Skeletal muscle satellite cell (primary cell): ENCODE results near the gene DOCK3.

Experiments
- H3K27me3 ChIP-seq: 2 replicates; pipeline ENCODE4 v1.7.0; 2013; ENCODE audit warnings: low read length; ENCODE audit not compliant: control insufficient read depth, insufficient read depth
- H3K36me3 ChIP-seq: 2 replicates; pipeline ENCODE4 v1.7.0; 2013; ENCODE audit warnings: mild to moderate bottlenecking, control low read depth, low read length; ENCODE audit not compliant: insufficient read depth
- H3K4me1 ChIP-seq: 2 replicates; pipeline ENCODE4 v1.7.0; 2013; ENCODE audit warnings: low read length; ENCODE audit not compliant: control insufficient read depth, insufficient read depth
- H3K4me2 ChIP-seq: 2 replicates; pipeline ENCODE4 v1.7.0; 2013; ENCODE audit warnings: mild to moderate bottlenecking, low read length
- H3K4me3 ChIP-seq: 2 replicates; pipeline ENCODE4 v1.7.0; 2013; ENCODE audit warnings: low read length
- H3K9ac ChIP-seq: 2 replicates; pipeline ENCODE4 v1.7.0; 2013; ENCODE audit warnings: mild to moderate bottlenecking, low read depth, low read length, moderate library complexity
- H3K9me3 ChIP-seq: replicated peaks from 2 replicates; pipeline ENCODE4 v1.7.0; 2013; ENCODE audit warnings: mild to moderate bottlenecking, control low read depth, low read length

Gene DOCK3

DNA sequence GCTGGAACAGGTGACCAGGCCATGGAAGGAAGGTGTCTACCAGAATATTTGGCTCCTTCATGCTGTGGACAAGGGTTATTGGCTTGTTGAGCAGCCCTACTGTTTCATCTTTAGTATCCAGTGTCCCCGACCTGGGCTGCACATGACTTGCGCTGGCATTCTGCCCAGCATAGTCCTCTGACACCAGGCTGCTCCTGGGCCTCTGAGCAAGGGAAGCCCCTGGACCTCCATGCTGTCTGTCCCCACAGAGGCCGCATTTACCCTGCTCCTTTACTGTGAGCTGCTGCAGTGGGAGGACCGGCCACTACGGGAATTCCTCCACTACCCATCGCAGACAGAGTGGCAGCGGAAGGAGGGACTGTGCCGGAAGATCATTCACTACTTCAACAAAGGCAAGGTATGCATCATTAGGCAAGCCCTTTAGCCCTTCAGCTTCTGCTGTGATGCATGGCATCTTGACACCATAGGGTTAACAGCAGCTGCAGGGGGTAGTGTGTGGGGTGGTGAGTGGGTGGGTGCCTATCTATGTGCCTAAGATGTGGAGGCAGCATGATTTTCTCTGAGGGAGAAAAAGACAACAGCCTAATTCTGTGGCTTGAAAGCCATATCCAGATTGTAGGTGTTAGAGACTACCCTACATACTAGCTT, 666.4 kb downstream of the DOCK3 start:
- Histone ChIP-seq H3K4me3 (peak overlapping the region; percentile 2), H3K9me3 (no peaks in the 10 kb centered on the region), H3K36me3 (no peaks in the 10 kb centered on the region), H3K4me1 (peaks cover 44% of the 10 kb centered on the region), H3K9ac (peak overlapping the region; percentile 67), H3K27me3 (no peaks in the 10 kb centered on the region), H3K4me2 (peak overlapping the region; percentile 73)

DNA sequence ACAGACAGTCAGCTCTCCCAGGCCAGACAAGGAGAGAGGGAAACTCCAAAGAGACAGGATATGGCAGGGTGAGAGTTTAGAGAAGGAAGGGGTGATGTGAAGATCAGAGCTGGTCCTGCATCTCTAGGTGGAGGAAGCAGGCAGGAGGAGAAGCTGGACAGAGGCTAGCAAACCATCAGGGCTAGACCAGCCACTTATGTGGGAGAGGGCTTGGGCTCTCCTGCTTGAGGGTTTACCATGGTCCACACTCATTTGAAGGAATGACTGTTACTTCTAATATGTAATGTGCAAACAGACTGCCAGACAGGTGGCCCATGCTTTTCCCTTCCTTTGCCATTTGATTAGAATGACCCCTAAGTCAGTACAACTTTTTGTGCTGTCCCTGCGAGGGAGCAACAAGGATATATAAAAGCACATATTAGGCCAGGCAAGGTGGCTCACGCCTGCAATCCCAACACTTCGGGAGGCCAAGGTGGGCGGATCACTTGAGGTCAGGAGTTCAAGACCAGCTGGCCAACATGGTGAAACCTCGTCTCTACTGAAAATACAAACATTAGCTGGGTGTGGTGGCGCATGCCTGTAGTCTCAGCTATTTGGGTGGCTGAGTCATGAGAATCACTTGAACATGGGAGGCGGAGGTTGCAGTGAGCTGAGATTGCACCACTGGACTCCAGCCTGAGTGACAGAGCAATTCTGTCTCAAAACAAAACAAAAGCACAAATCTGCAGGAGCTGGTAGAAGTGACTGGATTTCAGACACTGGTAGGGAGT, 669.4 kb downstream of the DOCK3 start:
- Histone ChIP-seq H3K9me3 (no peaks in the 10 kb centered on the region), H3K4me3 (no peak overlapping the region), H3K36me3 (no peaks in the 10 kb centered on the region), H3K4me1 (peaks cover 42% of the 10 kb centered on the region), H3K4me2 (peak overlapping the region; percentile 43), H3K27me3 (no peaks in the 10 kb centered on the region), H3K9ac (no peak overlapping the region)

DNA sequence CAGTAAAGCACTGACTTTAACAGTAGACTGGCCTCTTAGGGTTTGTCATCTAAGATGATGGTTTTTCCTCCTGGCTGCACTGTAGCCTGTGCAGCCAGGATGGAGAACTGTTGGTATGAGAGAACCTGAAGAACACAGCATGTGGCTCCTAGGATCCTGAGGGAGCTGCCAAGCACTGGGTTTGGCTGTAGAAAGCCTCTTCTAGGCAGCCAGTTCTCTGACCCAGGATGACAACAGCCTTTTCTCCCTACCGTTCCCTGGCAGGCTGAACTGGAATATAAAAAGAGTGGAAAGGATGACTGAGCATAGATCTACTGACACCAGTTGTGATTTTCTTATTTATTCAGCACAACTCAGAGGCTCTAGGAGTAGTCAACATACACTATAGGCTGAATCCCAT, 676.0 kb downstream of the DOCK3 start:
- no peaks in the 10 kb centered on the region for H3K27me3 ChIP-seq
- no peaks in the 10 kb centered on the region for H3K36me3 ChIP-seq
- H3K4me3 ChIP-seq = no peak overlapping the region
- H3K4me2 ChIP-seq = no peak overlapping the region
- H3K9ac ChIP-seq = no peak overlapping the region
- H3K4me1 ChIP-seq = peaks cover 5% of the 10 kb centered on the region
- H3K9me3 ChIP-seq = no peaks in the 10 kb centered on the region

DNA sequence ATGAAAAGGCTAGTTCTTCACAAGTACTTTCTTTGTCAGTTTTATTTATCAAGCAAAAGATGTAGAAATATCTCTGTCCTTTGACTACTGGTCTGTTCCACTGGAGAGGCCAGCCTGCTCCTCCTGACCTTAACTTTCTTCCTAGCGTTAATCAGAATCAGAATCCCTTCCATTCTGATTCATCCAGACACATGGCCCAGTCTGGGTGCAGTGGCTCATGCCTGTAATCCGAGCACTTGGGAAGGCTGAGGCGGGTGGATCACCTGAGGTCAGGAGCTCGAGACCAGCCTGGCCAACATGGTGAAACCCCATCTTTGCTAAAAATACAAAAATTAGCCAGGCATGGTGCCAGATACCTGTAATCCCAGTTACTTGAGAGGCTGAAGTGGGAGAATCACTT, 678.4 kb downstream of the DOCK3 start:
- H3K36me3 ChIP-seq = no peaks in the 10 kb centered on the region
- H3K27me3 ChIP-seq = no peaks in the 10 kb centered on the region
- H3K9me3 ChIP-seq = no peaks in the 10 kb centered on the region
- no peak overlapping the region for H3K4me2 ChIP-seq
- peaks cover 5% of the 10 kb centered on the region for H3K4me1 ChIP-seq
- no peak overlapping the region for H3K9ac ChIP-seq
- H3K4me3 ChIP-seq = no peak overlapping the region

DNA sequence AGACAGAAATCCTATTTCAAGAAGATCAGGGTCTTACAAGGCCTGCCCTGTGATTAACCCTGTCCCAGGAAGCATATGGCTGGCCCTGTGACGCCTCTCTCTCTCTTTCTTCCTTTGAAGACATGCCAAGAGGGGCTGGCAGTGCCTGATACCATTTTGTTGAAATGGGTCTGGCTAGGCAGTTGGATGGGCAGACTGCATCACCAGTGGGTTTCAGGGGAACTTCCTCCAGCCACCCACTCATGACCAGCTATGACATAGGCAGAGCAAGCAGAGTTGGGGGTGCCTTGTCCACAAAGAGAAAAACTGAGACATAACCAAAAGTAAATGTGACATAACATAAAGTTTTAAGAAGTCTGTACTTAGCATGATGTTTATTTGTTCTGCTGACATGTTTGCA, 679.0 kb downstream of the DOCK3 start:
- Histone ChIP-seq H3K4me2 (no peak overlapping the region), H3K9me3 (no peaks in the 10 kb centered on the region), H3K9ac (no peak overlapping the region), H3K4me1 (peaks cover 5% of the 10 kb centered on the region), H3K36me3 (no peaks in the 10 kb centered on the region), H3K27me3 (no peaks in the 10 kb centered on the region), H3K4me3 (no peak overlapping the region)

DNA sequence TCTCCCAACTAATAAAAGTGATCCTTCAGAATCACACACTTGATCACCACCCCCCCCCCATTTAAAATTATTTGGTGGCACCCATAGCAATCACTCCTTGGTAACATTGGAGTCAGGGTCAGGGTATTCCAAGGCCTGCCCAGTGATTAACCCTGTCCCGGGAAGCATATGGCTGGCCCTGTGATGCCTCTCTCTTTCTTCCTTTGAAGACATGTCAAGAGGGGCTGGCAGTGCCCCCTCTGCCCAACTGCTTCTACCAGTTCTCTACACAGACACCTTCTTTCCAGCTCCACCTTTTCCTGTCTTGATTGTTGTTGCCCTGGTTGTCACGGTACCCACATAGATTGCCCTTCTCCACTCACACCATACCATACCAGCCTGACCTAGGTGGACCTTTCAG, 679.4 kb downstream of the DOCK3 start:
- H3K36me3 ChIP-seq = no peaks in the 10 kb centered on the region
- H3K4me3 ChIP-seq = no peak overlapping the region
- H3K4me2 ChIP-seq = no peak overlapping the region
- peaks cover 5% of the 10 kb centered on the region for H3K4me1 ChIP-seq
- no peaks in the 10 kb centered on the region for H3K27me3 ChIP-seq
- no peaks in the 10 kb centered on the region for H3K9me3 ChIP-seq
- no peak overlapping the region for H3K9ac ChIP-seq

DNA sequence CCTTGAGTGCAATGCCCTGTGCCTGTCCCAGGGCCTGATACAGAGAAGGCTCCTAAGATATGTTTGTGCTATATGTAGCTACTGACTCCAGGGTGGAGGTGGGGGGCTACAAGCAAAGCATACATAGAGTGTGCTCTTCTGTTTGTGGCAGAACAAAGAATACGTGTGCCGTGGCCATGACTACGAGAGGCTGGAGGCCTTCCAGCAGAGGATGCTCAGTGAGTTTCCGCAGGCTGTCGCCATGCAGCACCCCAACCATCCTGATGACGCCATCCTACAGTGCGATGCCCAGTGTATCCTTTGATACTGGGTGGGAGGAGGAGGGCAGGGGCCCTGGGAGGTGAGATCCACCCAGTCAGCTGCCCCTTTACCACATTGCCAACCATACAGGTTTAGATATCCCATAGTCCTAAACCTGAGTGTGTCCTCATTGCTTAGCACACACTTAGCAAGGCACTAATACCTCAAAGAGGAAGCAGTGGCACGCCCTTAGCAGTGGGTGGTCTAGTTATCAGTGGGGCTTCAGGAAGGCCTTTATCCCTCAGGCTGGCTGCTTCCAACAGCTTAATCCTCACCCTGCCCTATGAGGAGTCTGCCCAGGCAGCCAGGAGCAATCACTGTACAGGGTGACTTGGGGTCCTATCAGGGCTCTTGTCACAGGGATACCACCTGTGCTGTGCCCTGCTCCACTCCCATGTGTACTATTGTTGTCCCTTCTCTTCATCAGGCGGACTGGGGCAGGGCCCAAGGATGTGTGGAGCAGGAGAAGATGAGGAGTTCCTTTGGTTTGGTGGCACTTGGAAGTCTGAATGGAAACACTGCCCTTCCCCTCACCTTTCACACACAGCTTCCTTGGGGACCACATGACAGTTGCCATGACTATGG, 680.2 kb downstream of the DOCK3 start:
- Histone ChIP-seq H3K4me2 (no peak overlapping the region), H3K9me3 (no peaks in the 10 kb centered on the region), H3K4me1 (peaks cover 5% of the 10 kb centered on the region), H3K9ac (no peak overlapping the region), H3K27me3 (no peaks in the 10 kb centered on the region), H3K4me3 (no peak overlapping the region), H3K36me3 (no peaks in the 10 kb centered on the region)

DNA sequence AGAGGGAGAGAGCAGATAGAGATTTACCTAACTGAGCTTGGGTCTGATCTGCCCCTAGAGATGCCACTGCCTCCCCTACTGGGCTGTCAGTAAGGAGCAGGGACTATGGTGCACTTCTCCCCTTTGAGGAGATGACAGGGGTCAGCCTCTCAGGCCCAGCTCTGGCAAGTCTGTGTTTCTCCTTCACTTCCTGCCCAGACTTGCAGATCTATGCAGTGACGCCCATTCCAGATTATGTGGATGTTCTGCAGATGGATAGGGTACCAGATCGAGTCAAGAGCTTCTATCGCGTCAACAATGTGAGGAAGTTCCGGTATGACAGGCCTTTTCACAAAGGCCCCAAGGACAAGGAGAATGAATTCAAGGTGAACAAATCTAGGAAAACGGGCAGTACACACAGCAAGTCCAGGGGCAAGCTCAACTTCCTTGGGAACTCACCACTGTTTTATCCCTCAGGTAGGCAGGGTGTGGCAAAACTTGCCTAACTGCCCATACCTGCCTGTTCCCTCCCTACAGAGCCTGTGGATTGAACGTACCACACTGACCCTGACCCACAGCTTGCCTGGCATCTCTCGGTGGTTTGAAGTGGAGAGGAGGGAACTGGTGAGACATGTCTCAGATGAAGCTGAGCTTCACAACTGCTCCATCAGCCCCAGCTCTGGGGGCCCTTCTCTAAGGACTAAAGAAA, 681.3 kb downstream of the DOCK3 start:
- H3K27me3 ChIP-seq = no peaks in the 10 kb centered on the region
- no peaks in the 10 kb centered on the region for H3K9me3 ChIP-seq
- H3K4me1 ChIP-seq = peaks cover 5% of the 10 kb centered on the region

DNA sequence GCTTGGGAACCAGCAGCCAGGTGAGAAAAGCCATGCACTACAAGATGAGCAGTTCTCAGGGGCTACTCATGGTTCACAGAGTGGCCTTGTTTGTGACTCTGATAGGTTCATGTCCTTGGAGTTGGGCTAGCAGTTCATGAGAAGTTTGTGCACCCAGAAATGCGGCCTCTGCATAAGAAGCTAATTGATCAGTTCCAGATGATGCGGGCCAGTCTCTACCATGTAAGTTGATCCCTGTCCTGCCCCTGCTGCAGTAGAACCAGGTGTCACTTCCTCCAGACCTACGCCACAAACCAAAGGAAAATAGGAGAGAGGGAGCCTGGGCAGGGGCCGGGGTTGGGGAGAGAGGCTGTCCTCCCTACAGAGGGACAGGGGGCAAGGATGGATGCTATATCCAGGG, 683.1 kb downstream of the DOCK3 start:
- Histone ChIP-seq H3K4me3 (no peak overlapping the region), H3K4me2 (no peak overlapping the region), H3K9me3 (no peaks in the 10 kb centered on the region), H3K27me3 (no peaks in the 10 kb centered on the region), H3K9ac (no peak overlapping the region), H3K36me3 (no peaks in the 10 kb centered on the region), H3K4me1 (peaks cover 5% of the 10 kb centered on the region)

More for the DNA sequence above, 681.3 kb downstream of the DOCK3 start:
- Histone ChIP-seq H3K9ac (no peak overlapping the region), H3K4me3 (no peak overlapping the region), H3K36me3 (no peaks in the 10 kb centered on the region), H3K4me2 (no peak overlapping the region)

DNA sequence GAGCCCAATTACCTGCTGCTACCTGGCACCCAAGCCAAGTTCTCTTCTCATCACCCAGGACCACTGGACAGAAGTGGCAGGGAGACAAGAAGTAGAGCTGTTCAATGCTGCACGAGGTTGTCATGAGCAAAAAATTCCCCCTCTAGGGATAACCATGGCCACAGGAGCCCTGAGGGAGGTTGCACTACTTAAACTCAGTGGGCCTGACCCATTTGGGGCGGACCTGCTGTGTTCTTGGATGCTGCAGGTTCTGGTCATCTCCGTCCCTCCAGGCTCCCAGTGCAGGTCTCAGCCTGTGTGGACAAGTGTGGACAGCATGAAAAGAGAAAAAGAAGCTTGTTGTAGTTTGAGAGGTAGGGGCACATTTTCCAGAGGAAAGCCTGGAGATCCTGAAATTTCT, 684.3 kb downstream of the DOCK3 start:
- Histone ChIP-seq H3K4me3 (no peak overlapping the region), H3K4me2 (no peak overlapping the region), H3K27me3 (no peaks in the 10 kb centered on the region), H3K36me3 (no peaks in the 10 kb centered on the region), H3K9ac (no peak overlapping the region), H3K9me3 (no peaks in the 10 kb centered on the region), H3K4me1 (no peaks in the 10 kb centered on the region)

DNA sequence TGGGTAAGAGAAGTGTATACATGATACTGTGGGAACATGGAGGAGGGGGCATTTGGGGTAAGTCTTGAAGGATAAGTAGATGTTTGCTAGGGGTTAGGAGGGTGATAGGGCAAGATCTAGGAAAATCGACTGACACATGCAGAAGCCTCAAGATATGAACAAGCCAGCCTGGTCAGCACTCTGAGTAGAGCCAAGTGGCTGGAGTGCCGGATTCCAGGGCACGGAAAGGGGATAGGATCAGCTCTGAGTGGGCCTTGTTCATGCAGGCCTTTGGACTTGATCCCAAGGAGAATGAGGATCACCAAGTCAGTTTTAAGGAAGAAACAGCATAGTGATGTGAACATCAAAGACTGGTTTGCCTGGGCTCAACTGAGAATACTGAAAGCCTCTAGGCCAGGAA, 686.1 kb downstream of the DOCK3 start:
- Histone ChIP-seq H3K4me2 (no peak overlapping the region), H3K9me3 (no peaks in the 10 kb centered on the region), H3K4me3 (no peak overlapping the region), H3K4me1 (no peaks in the 10 kb centered on the region), H3K9ac (no peak overlapping the region), H3K36me3 (no peaks in the 10 kb centered on the region), H3K27me3 (no peaks in the 10 kb centered on the region)
